ENCODE results near the gene LMX1B.

LMX1B gene

GRCh38 chr9:126642839-126643238 is 29.1 kb downstream of the LMX1B start (continued):
- TF ChIP-seq ZNF433 (tag by site-specific recombination; IDR thresholded peaks at IDR 0.05; ENCODE audit: low read depth) (no peak), ZNF175 (tag by site-specific recombination; IDR thresholded peaks at IDR 0.05) (no peak), ZSCAN4 (tag by site-specific recombination; IDR thresholded peaks at IDR 0.05) (no peak), ZNF266 (tag by site-specific recombination; IDR thresholded peaks at IDR 0.05; ENCODE audit: low read depth) (no peak), SP7 (tag by site-specific recombination; IDR thresholded peaks at IDR 0.05) (no peak), ZBTB1 (tag by site-specific recombination; IDR thresholded peaks at IDR 0.05) (no peak), ZNF654 (tag by site-specific recombination; IDR thresholded peaks at IDR 0.05; ENCODE audit: low read depth) (no peak), ZNF704 (tag by site-specific recombination; IDR thresholded peaks at IDR 0.05) (no peak), SCRT1 (tag by site-specific recombination; IDR thresholded peaks at IDR 0.05; ENCODE audit: borderline replicate concordance) (no peak), ZFHX2 (tag by site-specific recombination; conservative IDR thresholded peaks at IDR 0.05) (0 out of 2 replicates have a peak, but pooled peaks have one; percentile 16), ZNF10 (tag by site-specific recombination; IDR thresholded peaks at IDR 0.05) (no peak), ZNF610 (tag by site-specific recombination; IDR thresholded peaks at IDR 0.05; ENCODE audit: borderline replicate concordance) (no peak), ZNF585B (tag by site-specific recombination; IDR thresholded peaks at IDR 0.05) (no peak), ELK4 (IDR thresholded peaks at IDR 0.05; ENCODE audit: borderline replicate concordance, low read depth, low read length) (no peak), ZNF473 (tag by site-specific recombination; IDR thresholded peaks at IDR 0.05) (no peak), BCL11B (tag by site-specific recombination; IDR thresholded peaks at IDR 0.05; ENCODE audit: low read depth) (no peak), ZBTB10 (tag by site-specific recombination; IDR thresholded peaks at IDR 0.05) (no peak), ZNF366 (tag by site-specific recombination; conservative IDR thresholded peaks at IDR 0.05) (no peak), ZNF596 (tag by site-specific recombination; IDR thresholded peaks at IDR 0.05) (no peak), ZNF837 (tag by site-specific recombination; IDR thresholded peaks at IDR 0.05) (no peak), GLIS1 (tag by site-specific recombination; IDR thresholded peaks at IDR 0.05) (peak; percentile 91), HOXA7 (CRISPR knock-in tag; IDR thresholded peaks at IDR 0.05; ENCODE audit: borderline replicate concordance) (no peak), IKZF3 (tag by site-specific recombination; IDR thresholded peaks at IDR 0.05) (peak; percentile 38; the same call in 1 of the 2 replicates), ZNF133 (tag by site-specific recombination; IDR thresholded peaks at IDR 0.05) (no peak), ZNF561 (tag by site-specific recombination; IDR thresholded peaks at IDR 0.05; ENCODE audit: borderline replicate concordance) (no peak), ZNF692 (tag by site-specific recombination; IDR thresholded peaks at IDR 0.05) (no peak), ZNF146 (tag by site-specific recombination; IDR thresholded peaks at IDR 0.05) (no peak), ZNF114 (tag by site-specific recombination; IDR thresholded peaks at IDR 0.05) (no peak), PRDM2 (tag by site-specific recombination; IDR thresholded peaks at IDR 0.05; ENCODE audit: borderline replicate concordance) (no peak)

Measured in HEK293 (cell line).